Measurements from ENCODE around the gene SMAD7. TPM values are rescaled to one million over a fixed set of nuclear protein-coding genes. Genes with fewer than 3 reads are reported as not detected.

Gene SMAD7
- total RNA-seq, 2 experiments from 2014 or later: 23.8 to 24.1 TPM

- H3K4me3 Mint-ChIP-seq: no peak overlapping the region
- no peak for ATAC-seq
- no peaks in the 10 kb centered on the region for H3K36me3 Mint-ChIP-seq (ENCODE audit: low read depth)
- DNase-seq: no peak
- no peaks in the 10 kb centered on the region for H3K9me3 Mint-ChIP-seq (ENCODE audit: insufficient read depth)
- H3K4me1 Mint-ChIP-seq (ENCODE audit: low read depth): peaks cover 10% of the 10 kb centered on the region
- no peak overlapping the region for H3K27ac Mint-ChIP-seq
- CTCF ChIA-PET: interaction anchor here (0.9 to 1.3 kb wide), 2 partner anchors 25 to 34 kb away, joined by 3 read pairs; no protein-coding TSS in a partner anchor
- H3K27me3 Mint-ChIP-seq (ENCODE audit: low read depth): peaks cover 37% of the 10 kb centered on the region
- POLR2A ChIA-PET: no interaction called here
Observed at GRCh38 chr18:48962994-48963561, 12.3 kb upstream of the SMAD7 start.

DNA sequence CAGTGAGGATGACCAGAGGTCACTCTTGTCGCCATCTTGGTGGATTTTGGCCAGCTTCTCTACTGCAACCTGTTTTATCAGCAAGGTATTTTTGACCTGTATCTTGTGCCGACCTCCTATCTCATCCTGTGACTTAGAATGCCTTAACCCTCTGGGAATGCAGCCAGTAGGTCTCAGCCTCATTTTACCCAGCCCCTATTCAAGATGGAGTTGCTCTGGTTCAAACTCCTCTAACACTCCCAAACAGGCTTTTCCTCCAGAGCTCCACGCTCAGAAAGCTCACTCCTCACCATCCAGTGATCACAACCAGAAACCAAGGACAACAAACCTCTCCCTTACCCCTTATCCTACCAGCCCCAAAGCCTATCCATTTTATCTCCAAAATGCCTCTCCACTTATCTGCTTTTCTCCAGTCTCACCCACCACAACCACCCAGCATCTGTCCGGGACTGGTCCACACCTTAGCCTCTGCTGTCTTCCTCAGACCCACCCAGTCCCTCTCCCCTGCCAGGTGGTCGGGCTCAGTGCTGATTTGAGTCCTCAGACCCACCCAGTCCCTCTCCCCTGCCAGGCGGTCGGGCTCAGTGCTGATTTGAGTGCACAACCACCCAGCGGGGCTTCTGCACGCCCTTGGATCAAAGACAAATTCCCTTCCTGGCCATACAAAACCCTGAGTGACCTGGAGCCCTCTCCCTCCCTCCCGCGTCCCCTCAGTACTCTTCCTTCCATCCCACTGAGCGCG, 11.7 kb upstream of the SMAD7 start:
- Mint-ChIP-seq H3K9me3 (ENCODE audit: insufficient read depth) (no peaks in the 10 kb centered on the region), H3K27ac (no peak overlapping the region), H3K27me3 (ENCODE audit: low read depth) (peaks cover 34% of the 10 kb centered on the region), H3K4me1 (ENCODE audit: low read depth) (peaks cover 10% of the 10 kb centered on the region), H3K36me3 (ENCODE audit: low read depth) (no peaks in the 10 kb centered on the region), H3K4me3 (no peak overlapping the region)
- no peak for DNase-seq
- POLR2A ChIA-PET: no interaction called here
- no peak for ATAC-seq
- CTCF ChIA-PET: interaction anchor here (1.3 kb wide), 1 partner anchor 25 kb away, joined by 3 read pairs; no protein-coding TSS in a partner anchor

GRCh38 chr18:48961547-48961946, 10.8 kb upstream of the SMAD7 start:
- Mint-ChIP-seq H3K4me1 (ENCODE audit: low read depth) (peaks cover 10% of the 10 kb centered on the region), H3K27me3 (ENCODE audit: low read depth) (peaks cover 39% of the 10 kb centered on the region), H3K36me3 (ENCODE audit: low read depth) (no peaks in the 10 kb centered on the region), H3K4me3 (no peak overlapping the region), H3K9me3 (ENCODE audit: insufficient read depth) (no peaks in the 10 kb centered on the region), H3K27ac (no peak overlapping the region)
- ATAC-seq: no peak
- POLR2A ChIA-PET: no interaction called here
- DNase-seq: no peak
- CTCF ChIA-PET: no interaction called here

DNA sequence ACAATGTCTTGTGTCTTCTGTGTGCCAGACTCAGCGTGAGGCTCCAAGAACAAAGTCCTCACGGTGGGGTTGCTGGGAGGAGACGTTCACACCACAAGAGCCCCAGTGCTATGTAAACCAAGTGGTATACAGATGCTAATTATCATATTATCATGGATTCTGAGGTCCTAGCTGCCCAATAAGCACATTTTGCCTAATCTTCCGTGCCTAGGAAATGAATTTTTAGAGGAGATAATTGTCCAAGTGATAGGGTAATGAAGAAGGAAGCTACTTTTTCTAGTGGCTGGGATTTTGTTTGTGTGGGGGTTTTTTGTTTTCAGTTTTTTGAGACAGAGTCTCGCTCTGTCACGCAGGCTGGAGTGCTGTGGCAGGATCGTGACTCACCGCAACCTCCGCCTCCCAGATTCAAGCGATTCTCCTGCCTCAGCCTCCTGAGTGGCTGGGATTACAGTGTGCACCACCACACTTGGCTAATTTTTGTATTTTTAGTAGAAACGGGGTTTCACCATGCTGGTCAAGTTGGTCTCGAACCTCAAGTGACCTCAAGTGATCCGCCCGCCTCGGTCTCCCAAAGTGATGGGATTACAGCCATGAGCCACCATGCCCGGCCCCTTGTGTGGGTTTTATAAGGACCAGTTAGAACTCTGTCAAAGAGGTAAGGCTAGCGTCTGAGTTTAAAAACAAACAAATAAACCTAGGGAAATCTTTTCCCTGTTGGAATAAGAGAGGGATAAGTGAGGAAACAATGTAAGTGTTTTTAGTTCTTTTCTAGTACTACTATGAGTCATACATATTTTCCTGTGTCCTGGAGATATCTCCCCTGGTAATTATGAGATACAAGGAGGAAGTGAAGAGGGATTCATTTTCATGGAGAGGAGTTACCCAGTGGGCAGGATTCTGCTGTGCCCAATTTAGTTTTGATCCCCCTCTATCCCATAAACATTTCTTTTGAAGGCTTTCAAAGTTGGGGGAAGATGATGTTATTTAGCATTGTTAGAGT, 9.5 kb upstream of the SMAD7 start:
- H3K4me3 Mint-ChIP-seq: no peak overlapping the region
- peaks cover 21% of the 10 kb centered on the region for H3K4me1 Mint-ChIP-seq (ENCODE audit: low read depth)
- H3K27me3 Mint-ChIP-seq (ENCODE audit: low read depth): peaks cover 36% of the 10 kb centered on the region
- POLR2A ChIA-PET: no interaction called here
- CTCF ChIA-PET: no interaction called here
- H3K27ac Mint-ChIP-seq: no peak overlapping the region
- H3K9me3 Mint-ChIP-seq (ENCODE audit: insufficient read depth): no peaks in the 10 kb centered on the region
- no peak for ATAC-seq
- no peaks in the 10 kb centered on the region for H3K36me3 Mint-ChIP-seq (ENCODE audit: low read depth)
- no peak for DNase-seq

DNA sequence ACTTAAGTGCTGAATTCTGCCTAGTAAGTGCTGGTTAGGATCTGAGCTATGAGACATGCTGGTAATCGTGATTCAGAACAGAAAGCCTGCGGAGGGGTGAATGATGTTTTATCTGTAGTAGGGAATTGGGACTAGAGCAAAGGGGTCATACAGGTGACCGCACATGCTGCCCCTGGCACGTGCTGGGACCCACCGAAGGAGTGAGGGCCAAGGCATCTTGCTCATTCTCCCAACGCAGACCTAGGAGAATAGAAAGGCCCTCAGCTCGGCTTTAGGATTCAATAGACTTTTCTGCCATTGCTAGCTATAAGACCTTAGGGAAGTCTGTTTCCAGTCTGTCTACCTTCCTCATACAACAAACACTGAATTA, 8.8 kb upstream of the SMAD7 start:
- ChIA-PET POLR2A (no interaction called here), CTCF (no interaction called here)
- Mint-ChIP-seq H3K36me3 (ENCODE audit: low read depth) (no peaks in the 10 kb centered on the region), H3K4me1 (ENCODE audit: low read depth) (peaks cover 25% of the 10 kb centered on the region), H3K9me3 (ENCODE audit: insufficient read depth) (no peaks in the 10 kb centered on the region), H3K27ac (no peak overlapping the region), H3K4me3 (no peak overlapping the region), H3K27me3 (ENCODE audit: low read depth) (peaks cover 38% of the 10 kb centered on the region)
- DNase-seq (no peak), ATAC-seq (no peak)

- Mint-ChIP-seq H3K36me3 (ENCODE audit: low read depth) (no peaks in the 10 kb centered on the region), H3K4me3 (no peak overlapping the region), H3K27ac (no peak overlapping the region), H3K4me1 (ENCODE audit: low read depth) (peaks cover 25% of the 10 kb centered on the region), H3K27me3 (ENCODE audit: low read depth) (peaks cover 33% of the 10 kb centered on the region), H3K9me3 (ENCODE audit: insufficient read depth) (no peaks in the 10 kb centered on the region)
- DNase-seq: no peak
- ChIA-PET CTCF (interaction anchor here (1.0 to 1.3 kb wide), 2 partner anchors 33 to 182 kb away, joined by 3 read pairs; no protein-coding TSS in a partner anchor), POLR2A (no interaction called here)
- no peak for ATAC-seq
Observed at GRCh38 chr18:48958951-48959350, 8.2 kb upstream of the SMAD7 start.

DNA sequence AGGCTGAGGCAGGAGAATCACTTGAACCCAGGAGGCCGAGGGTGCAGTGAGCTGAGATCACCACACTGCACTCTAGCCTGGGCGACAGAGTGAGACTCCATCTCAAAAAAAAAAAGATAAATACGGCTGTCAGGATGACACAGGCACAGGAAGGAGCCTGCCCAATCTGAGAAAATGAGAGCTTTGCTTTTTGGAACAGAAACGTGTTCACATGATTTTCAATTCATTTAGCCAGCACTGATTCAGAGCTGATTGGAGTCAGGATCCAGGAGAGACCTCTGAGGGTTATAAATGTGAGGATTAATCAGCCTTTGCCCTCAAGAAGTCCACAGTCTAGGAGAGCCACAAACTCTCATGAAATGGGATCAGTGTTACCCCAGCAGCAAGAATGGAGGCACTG, 6.9 kb upstream of the SMAD7 start:
- CTCF ChIA-PET: interaction anchor here (1.2 to 1.3 kb wide), 2 partner anchors 11 to 181 kb away, joined by 3 read pairs; no protein-coding TSS in a partner anchor
- H3K27ac Mint-ChIP-seq: no peak overlapping the region
- POLR2A ChIA-PET: no interaction called here
- DNase-seq: no peak
- no peaks in the 10 kb centered on the region for H3K9me3 Mint-ChIP-seq (ENCODE audit: insufficient read depth)
- H3K36me3 Mint-ChIP-seq (ENCODE audit: low read depth): no peaks in the 10 kb centered on the region
- no peak overlapping the region for H3K4me3 Mint-ChIP-seq
- H3K4me1 Mint-ChIP-seq (ENCODE audit: low read depth): peaks cover 24% of the 10 kb centered on the region
- ATAC-seq: no peak
- H3K27me3 Mint-ChIP-seq (ENCODE audit: low read depth): peaks cover 22% of the 10 kb centered on the region

DNA sequence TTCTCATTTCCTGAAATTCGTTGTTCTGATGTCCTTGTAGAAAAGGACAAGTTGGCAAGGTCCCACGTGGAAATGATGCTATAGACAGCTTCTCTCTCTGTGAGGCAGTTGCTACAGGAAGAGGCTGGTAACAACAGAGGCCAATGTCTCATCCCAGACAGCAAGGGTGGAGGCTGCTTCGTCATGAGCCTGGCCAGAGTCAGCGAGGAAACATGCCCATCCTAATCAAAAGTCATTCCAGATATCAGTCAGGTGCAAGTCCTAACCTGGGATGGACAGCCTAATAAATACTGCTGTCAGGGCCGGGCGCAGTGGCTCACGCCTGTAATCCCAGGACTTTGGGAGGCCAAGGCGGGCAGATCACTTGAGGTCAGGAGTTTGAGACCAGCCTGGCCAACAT, 6.4 kb upstream of the SMAD7 start:
- POLR2A ChIA-PET: no interaction called here
- no peak overlapping the region for H3K27ac Mint-ChIP-seq
- H3K36me3 Mint-ChIP-seq (ENCODE audit: low read depth): no peaks in the 10 kb centered on the region
- DNase-seq (no peak), ATAC-seq (no peak)
- no peak overlapping the region for H3K4me3 Mint-ChIP-seq
- CTCF ChIA-PET: interaction anchor here (0.6 to 1.2 kb wide), 2 partner anchors 10 to 40 kb away, joined by 3 read pairs; no protein-coding TSS in a partner anchor
- H3K27me3 Mint-ChIP-seq (ENCODE audit: low read depth): peaks cover 17% of the 10 kb centered on the region
- H3K4me1 Mint-ChIP-seq (ENCODE audit: low read depth): peaks cover 24% of the 10 kb centered on the region
- H3K9me3 Mint-ChIP-seq (ENCODE audit: insufficient read depth): no peaks in the 10 kb centered on the region

- no peak overlapping the region for H3K4me3 Mint-ChIP-seq
- no peaks in the 10 kb centered on the region for H3K36me3 Mint-ChIP-seq (ENCODE audit: low read depth)
- POLR2A ChIA-PET: no interaction called here
- H3K27ac Mint-ChIP-seq: no peak overlapping the region
- no peak for DNase-seq
- no peaks in the 10 kb centered on the region for H3K9me3 Mint-ChIP-seq (ENCODE audit: insufficient read depth)
- H3K27me3 Mint-ChIP-seq (ENCODE audit: low read depth): peaks cover 16% of the 10 kb centered on the region
- CTCF ChIA-PET: interaction anchor here (0.6 to 1.2 kb wide), 2 partner anchors 10 to 41 kb away, joined by 3 read pairs; no protein-coding TSS in a partner anchor
- ATAC-seq: no peak
- peaks cover 23% of the 10 kb centered on the region for H3K4me1 Mint-ChIP-seq (ENCODE audit: low read depth)
Observed at GRCh38 chr18:48956356-48956755, 5.6 kb upstream of the SMAD7 start.

- peak overlapping the region; percentile 9 for H3K27ac Mint-ChIP-seq
- H3K27me3 Mint-ChIP-seq (ENCODE audit: low read depth): peaks cover 16% of the 10 kb centered on the region
- DNase-seq (no peak), ATAC-seq (no peak)
- H3K4me3 Mint-ChIP-seq: no peak overlapping the region
- H3K4me1 Mint-ChIP-seq (ENCODE audit: low read depth): peaks cover 23% of the 10 kb centered on the region
- peaks cover 1% of the 10 kb centered on the region for H3K36me3 Mint-ChIP-seq (ENCODE audit: low read depth)
- POLR2A ChIA-PET: no interaction called here
- CTCF ChIA-PET: no interaction called here
- H3K9me3 Mint-ChIP-seq (ENCODE audit: insufficient read depth): no peaks in the 10 kb centered on the region
Observed at GRCh38 chr18:48955830-48956261, 5.1 kb upstream of the SMAD7 start.

DNA sequence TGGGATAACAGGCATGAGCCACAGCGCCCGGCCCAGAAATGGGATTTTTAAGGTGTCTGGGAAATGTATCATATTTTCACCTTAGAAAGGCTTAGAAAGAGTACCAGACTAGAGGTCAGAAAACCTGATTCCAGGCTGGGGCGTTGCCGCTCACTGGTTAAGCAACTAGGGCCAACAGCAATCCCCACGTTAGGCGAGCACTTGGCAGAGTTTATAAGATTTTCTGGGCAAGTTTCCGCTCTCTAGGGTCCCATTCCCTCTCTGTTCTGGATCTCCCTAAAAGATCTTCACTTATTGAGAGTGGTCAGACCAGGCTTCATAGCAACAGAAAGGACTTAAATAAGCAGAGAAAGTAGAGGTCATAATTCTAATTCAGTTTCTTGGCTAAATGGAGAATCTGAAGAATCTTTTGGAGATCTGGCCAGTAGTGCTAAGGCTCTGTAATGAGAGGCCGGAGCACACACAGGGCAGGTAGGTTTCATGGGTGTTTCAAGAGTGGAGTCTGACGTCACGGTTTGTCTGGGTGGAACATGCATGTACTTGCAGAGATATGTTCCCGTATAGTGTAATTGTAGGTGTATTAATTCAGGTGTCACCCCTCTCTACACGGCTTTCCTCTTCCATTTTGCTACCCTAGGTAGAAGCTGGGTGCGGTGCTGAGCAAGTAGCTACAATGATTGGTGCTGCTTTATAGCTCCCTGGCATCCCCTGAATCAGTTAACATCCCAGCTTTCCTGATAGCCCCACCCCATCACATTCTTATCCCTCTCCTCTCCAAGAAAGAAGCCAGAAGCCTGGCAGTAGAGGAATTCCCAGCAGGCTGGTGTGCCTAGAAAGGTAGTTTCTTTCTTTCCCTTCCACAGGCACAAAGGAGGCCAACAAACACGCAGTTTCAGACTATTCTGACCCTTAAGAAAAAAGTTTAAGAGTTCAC, 4.4 kb upstream of the SMAD7 start:
- POLR2A ChIA-PET: no interaction called here
- CTCF ChIA-PET: no interaction called here
- H3K4me3 Mint-ChIP-seq: no peak overlapping the region
- no peak overlapping the region for H3K27ac Mint-ChIP-seq
- DNase-seq (no peak), ATAC-seq (no peak)
- H3K27me3 Mint-ChIP-seq (ENCODE audit: low read depth): peaks cover 14% of the 10 kb centered on the region
- H3K9me3 Mint-ChIP-seq (ENCODE audit: insufficient read depth): no peaks in the 10 kb centered on the region
- H3K36me3 Mint-ChIP-seq (ENCODE audit: low read depth): peaks cover 4% of the 10 kb centered on the region
- peaks cover 23% of the 10 kb centered on the region for H3K4me1 Mint-ChIP-seq (ENCODE audit: low read depth)
